NCI-H187 treated with DMSO at 0.1 percent for 48 hours (cell line): ENCODE measurements around the gene MCF2L.

ENCODE experiments used
- DNase-seq: peaks from one replicate; lab custom pipeline; 2025; lab: John Stamatoyannopoulos, UW

The MCF2L gene

GRCh38 chr13:112962911-112963625, 5.9 kb upstream of the MCF2L start:
- no peak for DNase-seq

GRCh38 chr13:112963641-112964040, 5.4 kb upstream of the MCF2L start:
- DNase-seq, result no peak

DNA sequence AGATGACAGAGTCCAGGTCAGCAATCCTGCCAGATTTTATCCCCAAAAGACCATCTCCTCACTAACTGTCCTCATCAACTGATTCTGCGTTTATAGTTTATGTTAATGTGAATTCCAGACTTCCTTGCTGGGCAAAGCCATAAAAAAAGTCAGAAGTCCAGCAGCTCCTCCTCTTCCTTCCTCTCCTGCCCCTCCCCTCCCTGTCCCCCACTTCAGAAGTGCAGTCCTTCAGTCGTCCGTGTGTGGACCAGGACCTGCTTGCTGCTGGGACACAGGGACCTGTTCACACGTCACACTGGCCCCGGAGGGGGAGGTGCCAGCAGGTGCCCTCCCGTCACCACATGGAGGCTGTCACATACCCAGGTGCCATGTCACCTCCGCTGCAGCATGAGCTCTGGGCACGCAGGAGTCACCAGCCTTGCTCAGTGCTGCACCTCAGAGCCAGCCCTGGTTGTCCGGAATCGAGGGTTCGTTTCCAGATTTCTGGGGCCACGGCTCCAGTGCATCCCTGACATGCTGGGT, 4.0 kb upstream of the MCF2L start:
- DNase-seq, result no peak

GRCh38 chr13:112965573-112966115, 3.4 kb upstream of the MCF2L start:
- DNase-seq, result no peak

DNA sequence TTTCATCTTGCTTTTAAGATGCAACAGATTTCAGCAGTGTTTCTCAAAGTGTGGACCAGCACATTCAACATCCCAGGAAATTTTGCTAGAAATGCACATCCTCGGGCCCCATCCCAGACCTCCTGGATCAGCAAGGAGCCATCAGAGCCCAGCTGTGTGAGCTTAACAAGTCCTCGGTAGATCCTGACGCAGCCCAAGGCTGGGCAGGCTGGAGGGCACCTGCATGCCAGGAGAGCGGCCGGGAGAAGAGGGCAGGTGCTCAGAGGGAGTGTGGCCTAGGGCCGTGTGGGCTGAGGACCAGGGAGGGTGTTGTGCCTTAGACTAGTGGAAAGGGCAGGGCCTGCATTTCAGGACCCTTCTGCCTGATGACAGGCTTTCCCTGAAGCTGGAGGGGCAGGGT, 2.2 kb upstream of the MCF2L start:
- DNase-seq, result no peak

DNA sequence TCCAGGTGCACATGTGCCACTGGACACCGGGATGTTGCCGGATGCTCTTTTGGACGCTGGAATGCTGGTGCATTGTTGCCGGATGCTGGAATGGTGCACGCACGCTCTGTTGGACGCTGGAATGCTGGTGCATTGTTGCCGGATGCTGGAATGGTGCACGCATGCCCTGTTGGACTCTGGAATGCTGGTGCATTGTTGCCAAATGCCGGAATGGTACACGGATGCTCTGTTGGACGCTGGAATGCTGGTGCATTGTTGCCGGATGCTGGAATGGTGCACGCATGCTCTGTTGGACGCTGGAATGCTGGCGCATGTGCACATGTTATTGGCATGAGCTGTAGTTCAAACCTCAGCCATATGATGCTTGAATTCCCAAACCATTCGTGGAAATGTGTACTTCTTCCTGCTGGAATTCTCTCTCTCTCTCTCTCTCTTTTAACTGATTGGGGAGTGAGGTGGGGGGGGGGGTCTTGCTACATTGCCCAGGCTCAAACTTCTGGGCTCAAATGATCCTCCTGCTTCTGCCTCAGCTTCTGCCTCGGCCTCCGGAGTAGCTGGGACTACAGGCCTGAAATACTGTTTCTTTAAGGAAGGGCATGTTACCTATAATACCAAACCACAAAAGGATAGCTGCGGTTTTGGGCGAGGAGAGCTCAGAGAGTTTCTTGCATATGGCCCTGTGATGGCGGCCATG, 1.2 kb upstream of the MCF2L start:
- DNase-seq, result no peak

DNA sequence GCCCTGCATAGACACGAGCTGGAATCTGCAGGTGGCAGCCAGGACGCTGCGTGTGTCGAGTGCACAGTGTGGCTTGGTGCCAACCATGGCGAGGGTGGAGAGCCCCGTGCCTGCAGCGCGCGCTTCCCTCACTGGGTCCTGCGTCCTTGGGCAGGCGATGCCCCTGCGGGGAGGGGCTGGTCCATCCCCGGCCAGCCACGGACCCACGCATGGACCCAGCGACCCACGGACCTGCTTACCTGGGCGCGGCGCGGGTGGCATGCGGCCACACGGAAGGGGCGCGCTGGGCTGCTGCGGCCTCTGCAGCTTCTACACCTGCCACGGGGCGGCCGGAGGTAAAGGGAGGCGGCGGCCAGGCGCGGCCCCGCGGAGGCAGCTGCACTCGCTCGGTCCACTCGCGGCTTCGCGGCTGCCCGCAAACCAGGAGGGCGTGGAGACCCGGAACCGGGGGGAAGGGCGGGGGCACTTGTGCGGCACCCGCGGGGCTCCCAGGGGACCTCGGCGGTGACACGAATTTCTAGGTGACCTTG, 569 bp upstream of the MCF2L start:
- peak; percentile 33 for DNase-seq

- DNase-seq, result no peak
Measured at GRCh38 chr13:112969692-112970338, 801 bp downstream of the MCF2L start.

- no peak for DNase-seq
Measured at GRCh38 chr13:112970552-112971287, 1.7 kb downstream of the MCF2L start.

DNA sequence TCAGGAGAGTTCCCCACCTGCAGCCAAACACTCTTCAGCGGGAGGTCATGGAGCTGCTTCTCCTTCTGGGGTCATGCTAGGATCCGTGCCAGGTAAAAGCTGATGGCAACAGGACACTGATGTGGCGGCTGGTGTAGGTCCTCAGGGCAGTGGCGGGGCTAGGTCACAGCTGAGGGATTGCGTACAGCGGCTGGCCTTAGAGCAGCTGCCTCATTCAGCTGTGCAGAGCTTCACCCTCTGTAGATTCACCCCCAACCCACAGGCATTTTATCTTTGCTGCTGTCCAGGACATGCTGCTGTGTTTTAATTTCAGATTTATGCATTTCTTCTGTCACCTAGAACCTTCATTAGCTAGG, 2.3 kb downstream of the MCF2L start:
- no peak for DNase-seq

- DNase-seq, result no peak
Measured at GRCh38 chr13:112972258-112972657, 3.2 kb downstream of the MCF2L start.

GRCh38 chr13:112972867-112973576, 4.0 kb downstream of the MCF2L start:
- peak; percentile 75 for DNase-seq

DNA sequence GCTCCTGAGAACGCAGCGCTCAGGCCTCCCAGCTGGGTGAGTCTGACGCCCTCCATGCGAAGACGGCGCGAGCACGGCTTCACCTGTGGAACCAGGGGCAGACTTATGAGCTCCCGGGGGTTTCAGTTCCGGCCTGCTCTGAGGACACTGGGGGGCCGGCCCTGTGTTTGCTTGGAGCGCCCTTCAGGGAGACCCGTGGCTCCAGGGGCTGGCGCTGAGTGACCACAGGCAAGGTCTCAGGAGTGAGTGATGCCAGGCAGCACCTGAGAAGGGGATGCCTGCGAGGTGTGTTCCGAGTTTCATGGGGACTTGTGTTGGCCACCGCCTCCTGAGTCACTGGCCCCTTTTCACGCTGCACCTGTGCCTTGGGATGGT, 4.5 kb downstream of the MCF2L start:
- no peak for DNase-seq

DNA sequence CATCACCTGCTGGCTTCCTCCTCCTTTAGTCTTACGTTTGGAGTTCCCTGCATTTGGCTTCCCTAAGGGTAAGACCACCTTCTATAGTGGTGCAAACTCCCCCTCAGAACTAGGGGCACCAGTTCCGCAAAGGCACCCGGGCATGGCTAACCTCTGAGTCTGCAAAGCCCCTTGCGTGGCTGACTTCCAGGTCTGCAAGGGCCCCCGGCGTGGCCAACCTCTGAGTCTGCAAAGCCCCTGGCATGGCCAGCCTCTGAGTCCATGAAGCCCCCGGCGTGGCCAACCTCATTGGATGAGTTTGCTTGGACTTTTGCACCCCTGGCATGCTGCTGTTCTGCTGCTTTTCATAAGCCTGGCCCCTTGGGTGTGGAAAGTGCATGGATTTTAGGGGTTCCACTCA, 5.1 kb downstream of the MCF2L start:
- no peak for DNase-seq

DNA sequence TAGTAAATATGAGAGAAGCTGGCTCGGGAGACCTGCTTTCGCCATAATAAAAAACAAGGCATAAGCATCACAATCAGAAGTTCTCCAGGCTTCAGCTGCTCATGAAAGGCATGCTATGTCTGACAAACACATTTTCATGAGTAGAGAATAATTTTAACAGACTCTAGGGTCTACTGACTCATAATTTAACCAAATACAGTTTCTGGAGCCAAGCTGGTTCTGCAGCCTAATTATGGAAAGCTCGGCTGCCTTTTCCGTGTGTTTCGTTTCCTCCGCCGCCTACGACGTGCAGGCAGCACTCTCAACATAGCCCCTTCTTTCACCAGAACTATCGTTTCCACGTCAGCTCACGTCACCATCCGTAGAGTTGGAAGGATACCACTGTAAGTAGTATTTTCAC, 5.7 kb downstream of the MCF2L start:
- DNase-seq, result no peak

GRCh38 chr13:112975401-112975939, 6.5 kb downstream of the MCF2L start:
- no peak for DNase-seq

DNA sequence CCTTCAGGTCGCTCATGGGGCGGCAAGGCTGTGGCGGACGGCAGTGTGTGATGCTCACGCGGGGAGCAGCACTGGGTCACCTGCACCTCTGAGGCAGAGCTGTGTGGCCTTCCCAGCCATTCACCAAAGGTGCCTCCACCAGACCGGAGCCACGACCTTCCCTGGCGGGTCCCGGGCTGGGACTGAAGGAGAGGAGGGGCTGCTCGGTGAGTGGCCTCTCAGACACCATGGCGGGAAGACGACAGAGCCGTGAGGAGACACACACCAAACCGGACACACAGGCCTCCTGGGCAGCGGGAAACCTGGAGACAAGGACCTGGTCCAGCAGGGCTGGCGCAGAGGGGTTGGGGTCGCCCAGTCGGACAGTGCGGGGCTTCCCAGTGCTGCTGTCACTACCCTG, 7.5 kb downstream of the MCF2L start:
- DNase-seq, result no peak

DNA sequence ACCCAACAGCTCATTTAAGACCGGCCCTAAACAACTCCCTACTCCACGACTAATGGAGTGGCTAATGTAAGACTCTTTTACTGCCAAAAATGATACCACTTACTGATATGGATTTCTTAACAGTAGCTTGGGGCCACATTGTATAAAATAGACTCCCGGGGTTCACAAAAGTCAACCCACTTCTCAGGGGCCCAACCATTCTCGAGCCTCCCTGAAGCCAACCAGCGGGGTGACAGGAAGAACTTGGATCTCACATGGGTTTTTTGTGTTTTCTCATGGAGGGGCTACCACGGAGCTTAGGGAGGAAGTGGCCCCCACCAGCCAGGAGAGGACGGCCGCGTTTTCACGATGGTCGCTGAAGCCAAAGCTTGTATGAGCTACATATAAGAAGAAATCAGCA, 8.1 kb downstream of the MCF2L start:
- no peak for DNase-seq

DNA sequence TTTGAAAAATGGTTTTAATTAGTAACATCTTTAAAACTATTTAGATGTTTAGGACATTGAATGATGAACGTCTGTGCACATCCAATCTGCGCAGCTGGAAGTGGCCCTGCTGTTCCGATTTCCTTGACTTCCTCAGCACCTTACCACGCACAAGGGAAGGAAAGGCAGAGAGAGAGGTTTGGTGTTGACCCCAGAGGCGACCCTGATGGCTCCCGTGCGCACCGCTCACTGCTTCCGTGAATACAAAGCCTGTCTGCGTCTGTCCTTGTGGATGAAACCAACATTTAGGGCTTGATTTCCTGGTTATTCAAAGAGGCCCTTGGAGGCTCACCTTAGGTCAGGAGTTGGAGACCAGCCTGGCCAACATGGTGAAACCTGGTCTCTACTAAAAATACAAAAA, 8.5 kb downstream of the MCF2L start:
- DNase-seq, result no peak

- no peak for DNase-seq
Measured at GRCh38 chr13:112978561-112979405, 9.8 kb downstream of the MCF2L start.
